Cardiac muscle cell (in vitro differentiated cells and primary cell): ENCODE results near the gene TRNAU1AP. TPM values are rescaled to one million over a fixed set of nuclear protein-coding genes. Genes with fewer than 3 reads are reported as not detected.
A peak's percentile ranks its signal among the peaks of the same experiment; 100 is the strongest.

Experiments
- DNase-seq, 2 donors: peaks; one replicate each; pipeline versions ENCODE4 v3.0.0 to v3.0.0-alpha.2; 2010 to 2017; ENCODE audit warnings: low read depth in 1 of 2, low spot score in 1 of 2
- H3K27ac ChIP-seq: fragments of 200-600 bp; sonication (generic); 2 replicates; pipeline ENCODE4 v1.5.1; 2016
- H3K27me3 ChIP-seq: fragments of 200-600 bp; sonication (generic); 2 replicates; pipeline ENCODE4 v1.6.0; 2016; ENCODE audit warnings: control low read depth
- H3K36me3 ChIP-seq: fragments of 200-600 bp; sonication (generic); 2 replicates; pipeline ENCODE4 v1.5.1; 2016; ENCODE audit warnings: control low read depth
- H3K4me1 ChIP-seq: fragments of 200-600 bp; sonication (generic); 2 replicates; pipeline ENCODE4 v1.8.1; 2017; ENCODE audit warnings: low read depth, mild to moderate bottlenecking, mixed run types
- H3K4me3 ChIP-seq: fragments of 200-600 bp; sonication (generic); 2 replicates; pipeline ENCODE4 v1.5.1; 2016; ENCODE audit warnings: mild to moderate bottlenecking
- H3K9me3 ChIP-seq: fragments of 200-600 bp; sonication (generic); 2 replicates; pipeline ENCODE4 v1.5.1; 2017; ENCODE audit warnings: low read depth, mild to moderate bottlenecking, control low read depth
- CTCF ChIP-seq: IDR thresholded peaks from 2 replicates; pipeline ENCODE4 v1.5.1; 2012; ENCODE audit warnings: low read depth, mild to moderate bottlenecking, low read length
- polyA plus RNA-seq: library from polyadenylated mRNA; unstranded; fragments of >200 nt; fragmentation: Nextera tagmentation; extraction: Ambion mirVana; gene quantifications from 2 replicates; pipeline ENCODE4 v1.2.1, GENCODE V29; 2016
- total RNA-seq: library from RNA; depleted of rRNA; stranded (reverse); fragments of >200 nt; gene quantifications from 2 replicates; pipeline ENCODE4 v1.2.3, GENCODE V29; 2016

TRNAU1AP gene
- total and polyA plus RNA-seq, 2 experiments from 2014 or later, result 26.0 to 39.9 TPM

DNA sequence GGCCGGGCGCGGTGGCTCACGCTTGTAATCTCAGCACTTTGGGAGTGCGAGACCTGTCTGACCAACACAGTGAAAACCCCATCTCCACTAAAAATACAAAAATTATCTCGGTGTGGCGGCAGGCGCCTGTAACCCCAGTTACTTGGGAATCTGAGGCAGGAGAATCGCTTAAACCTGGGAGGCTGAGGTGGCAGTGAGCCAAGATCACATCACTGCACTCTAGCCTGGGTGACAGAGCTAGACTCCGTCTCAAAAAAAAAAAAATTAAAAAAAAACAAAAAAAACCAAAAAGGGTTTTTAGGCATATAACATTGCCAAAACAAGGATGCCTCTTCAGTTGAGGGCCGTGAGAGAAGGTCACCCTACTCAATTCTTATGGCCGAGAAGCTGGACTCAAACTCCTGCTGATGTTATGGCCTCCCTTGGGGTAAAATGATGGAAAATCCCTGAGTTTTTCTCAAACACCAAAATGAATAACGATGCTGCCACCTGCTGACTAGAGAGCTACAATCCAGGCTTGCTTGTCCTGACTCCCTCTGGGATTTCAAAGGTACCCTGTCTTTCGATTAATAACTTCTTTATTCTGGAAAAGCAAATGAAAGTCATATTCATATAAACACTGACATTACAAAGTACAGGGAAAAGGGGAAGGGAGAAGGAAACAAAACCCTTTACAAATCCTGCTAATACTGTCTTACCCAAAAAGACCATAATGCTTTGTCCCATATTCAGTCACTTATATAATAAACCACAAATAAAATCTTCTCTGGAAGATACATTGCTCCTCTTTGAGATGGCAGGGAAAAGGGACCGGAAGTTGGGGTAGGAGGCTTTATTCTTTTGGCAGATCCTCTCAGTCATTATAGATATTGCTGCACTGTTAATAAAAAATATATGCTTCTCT lies 49.9 kb downstream of the TRNAU1AP start:
- Histone ChIP-seq H3K9me3 (no peaks in the 10 kb centered on the region), H3K27ac (peak overlapping the region; percentile 90), H3K27me3 (no peaks in the 10 kb centered on the region), H3K4me3 (no peak overlapping the region), H3K4me1 (peaks cover 26% of the 10 kb centered on the region), H3K36me3 (peaks cover 7% of the 10 kb centered on the region)
- DNase-seq, result peak; percentile 69 to 86
- TF ChIP-seq CTCF, result peak; percentile 72

DNA sequence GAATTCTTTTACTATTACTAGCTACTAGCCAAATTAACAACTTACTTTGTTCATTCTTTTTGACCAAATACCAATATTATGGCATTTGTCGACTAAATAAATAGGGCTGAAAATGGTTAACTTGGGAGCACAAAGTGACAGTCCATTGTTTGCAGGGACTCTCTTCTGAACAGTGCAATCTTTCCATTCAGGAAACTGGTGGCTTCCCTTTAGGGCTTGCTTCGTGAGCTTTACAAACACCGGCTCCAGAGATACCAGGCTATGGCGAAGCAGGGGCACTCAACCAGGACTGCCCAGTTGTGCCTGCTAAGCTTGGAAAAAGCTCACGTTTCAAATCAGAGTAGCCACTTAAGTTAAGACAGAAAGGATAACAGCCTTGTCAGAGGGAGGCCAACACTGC lies 51.5 kb downstream of the TRNAU1AP start:
- Histone ChIP-seq H3K4me1 (peaks cover 19% of the 10 kb centered on the region), H3K36me3 (peaks cover 10% of the 10 kb centered on the region), H3K4me3 (no peak overlapping the region), H3K27me3 (no peaks in the 10 kb centered on the region), H3K9me3 (no peaks in the 10 kb centered on the region), H3K27ac (peak overlapping the region; percentile 90)
- peak in 1 of 2 donors; percentile 69 for DNase-seq
- no peak for TF ChIP-seq CTCF

- peaks cover 19% of the 10 kb centered on the region for H3K4me1 ChIP-seq
- peaks cover 10% of the 10 kb centered on the region for H3K36me3 ChIP-seq
- no peaks in the 10 kb centered on the region for H3K9me3 ChIP-seq
- H3K4me3 ChIP-seq, result no peak overlapping the region
- H3K27ac ChIP-seq, result peak overlapping the region; percentile 90
- no peak for DNase-seq
- no peak for TF ChIP-seq CTCF
- H3K27me3 ChIP-seq, result no peaks in the 10 kb centered on the region
These were observed 52.1 kb downstream of the TRNAU1AP start for GRCh38 chr1:28604962-28605361.

DNA sequence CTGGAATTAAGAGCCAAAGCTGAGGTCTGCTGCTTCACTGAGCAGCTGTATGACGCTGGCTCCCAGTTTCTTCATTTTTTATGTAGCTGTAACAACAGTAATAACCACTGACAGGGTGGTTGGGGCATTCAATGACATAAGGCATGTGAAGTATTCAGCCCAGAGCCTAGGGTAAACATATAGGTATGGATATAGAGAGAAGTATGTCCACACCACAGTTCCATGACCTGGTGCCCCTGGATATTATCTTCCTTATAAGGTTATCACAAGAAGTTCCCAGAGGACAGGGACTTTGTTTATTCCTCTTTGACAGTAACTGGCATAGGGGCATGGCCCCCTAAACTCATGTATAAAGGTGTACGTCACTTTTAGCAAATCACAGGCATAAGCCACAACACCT lies 53.9 kb downstream of the TRNAU1AP start:
- Histone ChIP-seq H3K27ac (peak overlapping the region; percentile 90), H3K36me3 (peaks cover 18% of the 10 kb centered on the region), H3K27me3 (no peaks in the 10 kb centered on the region), H3K9me3 (no peaks in the 10 kb centered on the region), H3K4me1 (peaks cover 19% of the 10 kb centered on the region), H3K4me3 (no peak overlapping the region)
- no peak for TF ChIP-seq CTCF
- DNase-seq, result no peak

- Histone ChIP-seq H3K9me3 (no peaks in the 10 kb centered on the region), H3K4me3 (no peak overlapping the region), H3K4me1 (no peaks in the 10 kb centered on the region), H3K27me3 (no peaks in the 10 kb centered on the region), H3K36me3 (peaks cover 26% of the 10 kb centered on the region), H3K27ac (no peak overlapping the region)
- no peak for TF ChIP-seq CTCF
- no peak for DNase-seq
These were observed 60.3 kb downstream of the TRNAU1AP start for GRCh38 chr1:28613175-28613574.

Other genes starting within 250 kb of the TRNAU1AP start
- 11.5 and 14.9 TPM in 2 replicates for gene MED18, start 224.0 kb upstream of the TRNAU1AP start, total RNA-seq
- 14.1 and 17.6 TPM in 2 replicates for gene MED18, start 224.0 kb upstream of the TRNAU1AP start, polyA plus RNA-seq
- gene PHACTR4, start 183.3 kb upstream of the TRNAU1AP start, total RNA-seq, result 13.5 and 14.8 TPM in 2 replicates
- 27.1 TPM in 2 replicates for gene PHACTR4, start 183.3 kb upstream of the TRNAU1AP start, polyA plus RNA-seq
- gene RCC1, start 47.0 kb upstream of the TRNAU1AP start, total RNA-seq, result 22.0 and 24.7 TPM in 2 replicates
- gene RCC1, start 47.0 kb upstream of the TRNAU1AP start, polyA plus RNA-seq, result 14.6 and 24.6 TPM in 2 replicates
- 11.7 and 12.5 TPM in 2 replicates for gene RAB42, start 39.2 kb downstream of the TRNAU1AP start, total RNA-seq
- gene RAB42, start 39.2 kb downstream of the TRNAU1AP start, polyA plus RNA-seq, result 7.3 and 11.9 TPM in 2 replicates
- gene TAF12, start 90.0 kb downstream of the TRNAU1AP start, total RNA-seq, result 32.4 and 40.3 TPM in 2 replicates
- gene TAF12, start 90.0 kb downstream of the TRNAU1AP start, polyA plus RNA-seq, result 44.2 and 51.9 TPM in 2 replicates
- not detected in 2 replicates for gene RNU11, start 95.5 kb downstream of the TRNAU1AP start, total RNA-seq
- gene RNU11, start 95.5 kb downstream of the TRNAU1AP start, polyA plus RNA-seq, result not detected in 2 replicates
- gene GMEB1, start 115.7 kb downstream of the TRNAU1AP start, total RNA-seq, result 6.7 and 7.5 TPM in 2 replicates
- gene GMEB1, start 115.7 kb downstream of the TRNAU1AP start, polyA plus RNA-seq, result 6.0 and 7.6 TPM in 2 replicates
- 53.7 and 62.8 TPM in 2 replicates for gene YTHDF2, start 183.9 kb downstream of the TRNAU1AP start, total RNA-seq
- 84.0 and 88.1 TPM in 2 replicates for gene YTHDF2, start 183.9 kb downstream of the TRNAU1AP start, polyA plus RNA-seq